ENCODE measurements around the gene PPP1R14B.

PPP1R14B gene

DNA sequence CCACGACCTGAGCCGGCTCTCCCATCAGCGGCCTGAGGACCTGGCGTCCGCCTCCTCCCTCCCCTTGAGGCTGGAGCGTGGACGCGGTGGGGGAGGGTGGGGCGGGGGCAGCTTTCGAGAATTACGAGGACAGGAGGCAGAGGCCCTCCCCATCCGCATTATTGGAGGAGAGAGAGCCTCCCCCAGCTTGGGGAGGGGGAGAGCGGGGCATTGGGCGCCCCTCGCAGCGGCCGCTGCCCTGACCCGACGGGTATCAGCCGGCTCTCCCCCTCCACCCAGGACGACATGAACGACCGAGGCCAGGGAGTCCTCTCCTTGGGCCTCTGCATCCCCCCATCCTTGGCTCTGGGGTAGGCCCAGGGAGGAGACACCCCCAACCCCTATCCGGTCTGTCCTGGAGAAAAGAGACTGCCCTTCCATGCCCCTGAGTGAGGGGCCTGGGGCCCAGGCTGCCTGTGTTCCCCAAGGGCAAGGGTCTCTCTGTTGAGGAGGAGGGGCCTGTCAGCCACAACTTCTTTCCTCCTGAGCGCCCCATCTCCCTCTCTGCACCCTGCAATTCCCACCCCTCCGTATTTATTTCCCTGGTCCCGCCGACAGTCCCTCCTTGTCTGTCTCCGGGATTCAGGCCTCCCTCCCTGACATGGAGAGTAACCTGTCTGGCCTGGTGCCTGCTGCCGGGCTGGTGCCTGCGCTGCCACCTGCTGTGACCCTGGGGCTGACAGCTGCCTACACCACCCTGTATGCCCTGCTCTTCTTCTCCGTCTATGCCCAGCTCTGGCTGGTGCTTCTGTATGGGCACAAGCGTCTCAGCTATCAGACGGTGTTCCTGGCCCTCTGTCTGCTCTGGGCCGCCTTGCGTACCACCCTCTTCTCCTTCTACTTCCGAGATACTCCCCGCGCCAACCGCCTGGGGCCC is 39.4 kb upstream of the PPP1R14B start:
- no peak for DNase-seq (ENCODE audit: low read depth)
- H3K4me3 ChIP-seq (replicated peaks; ENCODE audit: low read depth, low read length): peak overlapping the region; percentile 75
- TF ChIP-seq, protein P1, sequence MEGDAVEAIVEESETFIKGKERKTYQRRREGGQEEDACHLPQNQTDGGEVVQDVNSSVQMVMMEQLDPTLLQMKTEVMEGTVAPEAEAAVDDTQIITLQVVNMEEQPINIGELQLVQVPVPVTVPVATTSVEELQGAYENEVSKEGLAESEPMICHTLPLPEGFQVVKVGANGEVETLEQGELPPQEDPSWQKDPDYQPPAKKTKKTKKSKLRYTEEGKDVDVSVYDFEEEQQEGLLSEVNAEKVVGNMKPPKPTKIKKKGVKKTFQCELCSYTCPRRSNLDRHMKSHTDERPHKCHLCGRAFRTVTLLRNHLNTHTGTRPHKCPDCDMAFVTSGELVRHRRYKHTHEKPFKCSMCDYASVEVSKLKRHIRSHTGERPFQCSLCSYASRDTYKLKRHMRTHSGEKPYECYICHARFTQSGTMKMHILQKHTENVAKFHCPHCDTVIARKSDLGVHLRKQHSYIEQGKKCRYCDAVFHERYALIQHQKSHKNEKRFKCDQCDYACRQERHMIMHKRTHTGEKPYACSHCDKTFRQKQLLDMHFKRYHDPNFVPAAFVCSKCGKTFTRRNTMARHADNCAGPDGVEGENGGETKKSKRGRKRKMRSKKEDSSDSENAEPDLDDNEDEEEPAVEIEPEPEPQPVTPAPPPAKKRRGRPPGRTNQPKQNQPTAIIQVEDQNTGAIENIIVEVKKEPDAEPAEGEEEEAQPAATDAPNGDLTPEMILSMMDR (IDR thresholded peaks at IDR 0.05; ENCODE audit: low read length, missing control alignments): peak; percentile 2

DNA sequence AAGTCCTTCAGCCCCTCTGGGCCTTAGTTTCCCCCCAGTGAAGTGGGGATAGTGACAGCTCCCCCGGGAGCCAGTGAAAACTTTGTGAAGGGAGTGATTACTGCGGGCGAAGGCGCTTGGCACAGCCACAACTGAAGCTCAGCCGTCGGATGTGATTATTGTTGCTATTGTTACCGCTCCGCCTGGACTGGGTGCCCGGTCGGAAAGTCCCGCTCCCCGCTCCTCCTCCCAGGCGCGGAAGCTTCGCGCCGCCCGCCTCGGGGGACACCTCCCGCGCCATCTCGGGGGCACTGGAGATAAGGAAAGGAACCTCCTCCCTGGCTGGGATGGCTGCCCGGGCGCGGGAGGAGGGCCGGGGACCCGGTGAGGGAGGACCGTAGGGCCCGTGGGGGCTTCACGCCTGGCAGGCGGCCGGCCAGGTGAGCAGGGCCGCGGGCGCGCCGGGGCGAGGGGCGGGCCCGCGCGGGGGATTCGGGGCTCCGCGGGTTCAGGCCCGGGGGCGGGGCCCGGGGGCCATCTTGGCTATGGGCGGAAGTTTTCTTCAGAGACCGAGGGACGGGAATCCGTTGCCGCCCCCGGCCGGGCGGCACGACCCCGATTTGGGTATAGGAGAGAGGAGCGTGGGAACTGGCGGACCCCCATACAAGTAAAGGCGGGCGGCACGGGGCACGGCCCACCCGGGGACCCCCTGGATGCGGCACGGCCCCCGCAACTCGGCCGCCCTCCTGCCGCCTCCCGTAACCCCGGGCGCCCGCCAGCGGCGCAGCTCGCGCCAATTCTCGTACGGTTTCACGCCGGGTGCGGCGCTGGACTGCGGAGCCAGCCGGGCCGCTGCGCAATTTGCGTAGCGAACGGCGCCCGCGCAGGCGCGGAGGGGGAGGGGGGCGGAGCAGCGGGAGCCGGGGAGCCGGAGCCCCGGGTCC is 38.5 kb upstream of the PPP1R14B start, which contains the start of gene GPR137:
GPR137 (plus strand) TSS at position 887 of the 923 bp plus-strand sequence. CDS start 677 bp downstream, outside the sequence.
- H3K4me3 ChIP-seq (replicated peaks; ENCODE audit: low read depth, low read length): peak within 1 kb of the TSS; percentile 75
- peak; percentile 64 for DNase-seq (ENCODE audit: low read depth)
- TF ChIP-seq, protein P1 (IDR thresholded peaks at IDR 0.05; ENCODE audit: low read length, missing control alignments): no peak

DNA sequence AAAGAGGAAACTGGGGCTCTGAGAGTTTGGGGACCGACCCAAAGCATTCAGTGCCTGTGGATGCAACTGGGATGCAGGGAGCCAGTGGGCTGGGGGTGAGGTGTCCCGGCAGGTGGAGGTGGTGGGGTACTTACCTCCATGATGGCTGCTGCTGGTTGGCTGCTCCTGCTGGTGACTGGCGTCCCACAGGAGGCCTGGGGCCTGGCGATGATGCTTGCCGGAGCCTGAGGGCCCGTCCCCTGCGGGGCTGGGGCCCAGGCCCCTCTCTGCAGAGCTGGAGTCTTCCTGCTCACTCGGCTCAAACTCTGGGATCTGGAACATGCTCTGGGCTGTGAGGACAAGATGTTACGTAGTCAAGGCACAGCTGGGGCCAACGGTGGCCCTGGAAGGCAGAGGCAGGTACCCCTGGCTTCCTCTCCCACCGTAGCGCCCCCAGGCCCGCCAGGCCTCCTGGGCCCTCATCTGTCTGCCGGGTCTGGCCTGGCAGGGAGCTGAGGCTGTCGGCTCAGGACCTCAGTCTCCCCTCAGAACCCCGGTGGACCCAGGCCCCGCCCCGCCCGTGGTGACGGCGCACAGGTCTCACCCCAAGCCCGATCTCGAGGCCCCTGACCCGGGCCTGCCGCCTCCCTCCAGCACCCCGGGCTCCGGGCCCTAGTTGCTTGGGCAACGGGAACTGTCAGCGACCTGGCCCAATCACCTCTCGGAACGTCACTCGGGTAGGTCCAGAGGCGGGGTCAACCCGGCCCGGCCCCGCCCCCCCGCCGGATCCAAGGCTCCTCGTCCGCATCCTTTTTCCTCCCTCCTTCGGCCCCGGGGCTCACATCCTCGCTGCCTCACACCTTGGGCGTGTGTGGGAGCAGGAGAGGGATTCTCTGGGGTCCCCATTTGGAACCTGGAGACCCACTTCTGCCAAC is 37.6 kb upstream of the PPP1R14B start, which contains the start of gene BAD:
BAD (minus strand) TSS at position 618 of the 914 bp plus-strand sequence; CDS start at position 321, 297 bp downstream.
- peak; percentile 91 for DNase-seq (ENCODE audit: low read depth)
- TF ChIP-seq, protein P1 (IDR thresholded peaks at IDR 0.05; ENCODE audit: low read length, missing control alignments): no peak
- H3K4me3 ChIP-seq (replicated peaks; ENCODE audit: low read depth, low read length): peak within 1 kb of the TSS; percentile 75

DNA sequence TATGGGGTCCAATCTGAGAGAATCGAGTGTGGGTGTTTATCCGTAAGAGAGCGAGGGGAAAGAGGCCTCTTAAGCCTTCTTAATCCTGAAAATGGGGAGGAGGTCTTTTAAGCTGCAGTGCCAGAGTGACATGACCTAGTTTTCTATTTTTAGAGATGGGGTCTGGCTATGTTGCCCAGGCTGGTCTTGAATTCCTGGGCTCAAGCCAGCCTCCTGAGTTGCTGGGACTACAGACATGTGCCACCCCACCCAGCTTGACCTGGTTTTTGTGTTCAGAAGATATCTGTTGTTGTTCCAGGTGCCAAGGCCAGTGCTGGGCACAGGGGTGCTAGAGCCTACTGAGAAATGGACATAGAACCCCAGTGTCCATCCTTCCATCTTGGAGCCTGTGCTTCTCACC is 36.3 kb upstream of the PPP1R14B start:
- DNase-seq (ENCODE audit: low read depth): no peak
- H3K4me3 ChIP-seq (replicated peaks; ENCODE audit: low read depth, low read length): no peak overlapping the region
- TF ChIP-seq, protein P1 (IDR thresholded peaks at IDR 0.05; ENCODE audit: low read length, missing control alignments): no peak

DNA sequence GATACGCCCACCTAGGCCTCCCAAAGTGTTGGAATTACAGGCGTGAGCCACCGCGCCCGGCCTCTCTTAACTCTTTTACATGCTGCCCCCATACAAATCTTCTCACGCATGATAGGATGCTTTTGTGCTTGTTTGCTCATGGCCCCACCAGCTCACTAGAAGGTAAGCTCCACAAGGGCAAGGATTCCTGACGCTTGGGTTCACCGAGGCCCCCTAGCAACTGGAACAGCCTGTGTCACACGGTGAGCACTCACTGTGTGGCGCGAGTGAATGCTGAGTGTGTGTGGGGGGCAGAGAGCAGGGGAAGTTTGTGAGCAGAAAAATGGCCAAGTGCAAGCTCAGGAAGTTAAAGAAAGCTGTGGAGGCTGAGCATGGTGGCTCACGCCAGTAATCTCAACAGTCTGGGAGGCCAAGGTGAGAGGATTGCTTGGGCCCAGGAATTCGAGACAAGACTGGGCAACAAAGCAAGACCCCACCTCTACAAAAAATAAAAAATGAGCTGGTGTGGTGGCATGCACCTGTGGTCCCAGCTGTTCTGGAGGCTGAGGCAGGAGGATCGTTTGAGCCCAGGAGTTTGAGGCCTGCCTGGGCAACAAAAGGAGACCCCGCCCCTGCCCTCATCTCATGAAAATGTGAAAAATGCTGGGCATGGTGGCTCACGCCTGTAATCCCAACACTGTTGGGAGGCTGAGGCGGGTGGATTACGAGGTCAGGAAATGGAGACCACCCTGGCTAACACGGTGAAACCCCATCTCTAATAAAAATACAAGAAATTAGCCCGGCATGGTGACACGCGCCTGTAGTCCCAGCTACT is 35.4 kb upstream of the PPP1R14B start:
- TF ChIP-seq, protein P1 (IDR thresholded peaks at IDR 0.05; ENCODE audit: low read length, missing control alignments): no peak
- no peak for DNase-seq (ENCODE audit: low read depth)
- H3K4me3 ChIP-seq (replicated peaks; ENCODE audit: low read depth, low read length): no peak overlapping the region
